GM12878 (cell line): ENCODE results near the gene AHNAK. TPM values are rescaled to one million over a fixed set of nuclear protein-coding genes. Genes with fewer than 3 reads are reported as not detected.

ENCODE experiments used
- ATAC-seq: fragments of 200-7000 bp; cut with Tn5 transposase; 3 replicates; pipeline ENCODE4 v1.9.1; 2020; ENCODE audit warnings: mild to moderate bottlenecking, moderate library complexity
- BruUV-seq: library from RNA; stranded (reverse); fragments of 400-500 nt; replicated peaks from 2 replicates; lab custom pipeline; 2021; lab: Mats Ljungman, UMichigan
- CTCF ChIA-PET: fragments of 300-600 bp; sonication (Branson Sonifier 250); formaldehyde crosslinking; extraction: SDS; loops from one replicate; lab custom pipeline; 2021; ENCODE audit warnings: inconsistent platforms; lab: Yijun Ruan, JAX
- POLR2A ChIA-PET: fragments of 350-600 bp; formaldehyde crosslinking; extraction: SDS; loops from one replicate; lab custom pipeline; 2021; ENCODE audit warnings: inconsistent platforms; lab: Charles Lee
- RAD21 ChIA-PET: fragments of 300-600 bp; sonication (Branson Sonifier 250); formaldehyde crosslinking; loops from one replicate; lab custom pipeline; 2023; ENCODE audit warnings: antibody characterized with exemption; ENCODE audit not compliant: unreplicated experiment; lab: Charles Lee
- SMC1A ChIA-PET: fragments of 300-600 bp; sonication (Branson Sonifier 250); formaldehyde crosslinking; loops from one replicate; lab custom pipeline; 2023; ENCODE audit not compliant: unreplicated experiment, uncharacterized antibody; lab: Charles Lee
- DNase-seq: peaks from one replicate; pipeline ENCODE4 v3.0.0-alpha.2; 2011; ENCODE audit warnings: low read depth, low spot score
- FAIRE-seq: peaks from 3 replicates; lab custom pipeline; 2011; peaks lifted over from hg19 to GRCh38; lab: Jason Lieb, UNC
- H2AFZ ChIP-seq: 2 replicates; pipeline ENCODE4 v1.6.0; 2011; ENCODE audit warnings: low read depth, low read length, control low read depth; ENCODE audit not compliant: control insufficient read depth
- H3K27ac ChIP-seq: 2 replicates; pipeline ENCODE4 v1.5.1; 2011; ENCODE audit warnings: control low read depth; ENCODE audit not compliant: control insufficient read depth, insufficient read depth
- H3K27me3 ChIP-seq, 2 experiments: replicated peaks in 1 of 2; 2 replicates each; pipeline versions ENCODE4 v1.6.0 to v1.6.1; 2011; ENCODE audit warnings: low read length in 1 of 2; ENCODE audit not compliant: control insufficient read depth in 2 of 2, insufficient read depth in 2 of 2
- H3K36me3 ChIP-seq, 2 experiments: 2 replicates each; pipeline ENCODE4 v1.5.1; 2011; ENCODE audit warnings: low read length in 1 of 2; ENCODE audit not compliant: control insufficient read depth in 2 of 2, insufficient read depth in 2 of 2
- H3K4me1 ChIP-seq: 2 replicates; pipeline ENCODE4 v1.6.1; 2011; ENCODE audit warnings: mild to moderate bottlenecking, low read length, moderate library complexity, mixed read lengths; ENCODE audit not compliant: control insufficient read depth, insufficient read depth
- H3K4me2 ChIP-seq: 2 replicates; pipeline ENCODE4 v1.6.0; 2011; ENCODE audit warnings: control low read depth; ENCODE audit not compliant: control insufficient read depth, insufficient read depth
- H3K4me3 ChIP-seq: fragments of 200-600 bp; sonication (generic); 2 replicates; pipeline ENCODE4 v1.5.1; 2016
- H3K79me2 ChIP-seq: 2 replicates; pipeline ENCODE4 v1.6.0; 2011; ENCODE audit warnings: low read length; ENCODE audit not compliant: control insufficient read depth, insufficient read depth
- H3K9ac ChIP-seq: 2 replicates; pipeline ENCODE4 v1.8.0; 2011; ENCODE audit warnings: low read length, control low read depth, mixed read lengths; ENCODE audit not compliant: control insufficient read depth, insufficient read depth
- H3K9me3 ChIP-seq: replicated peaks from 3 replicates; pipeline ENCODE4 v1.5.1; 2011; ENCODE audit warnings: mild to moderate bottlenecking, low read length; ENCODE audit not compliant: control insufficient read depth, insufficient read depth
- H4K20me1 ChIP-seq: 2 replicates; pipeline ENCODE4 v1.6.0; 2011; ENCODE audit not compliant: control insufficient read depth, insufficient read depth
- CHD1 ChIP-seq: IDR thresholded peaks from 2 replicates; pipeline ENCODE4 v1.6.1; 2012; ENCODE audit warnings: low read depth, low read length, improper control_type of control experiment
- CHD4 ChIP-seq: fragments of 200-600 bp; sonication (generic); IDR thresholded peaks from 2 replicates; pipeline ENCODE4 v1.6.1; 2016; ENCODE audit warnings: mild to moderate bottlenecking
- IRF4 ChIP-seq: IDR thresholded peaks from 2 replicates; pipeline ENCODE4 v1.6.1; 2011; ENCODE audit warnings: low read depth, low read length
- NFYA ChIP-seq: IDR thresholded peaks from 2 replicates; pipeline ENCODE4 v1.6.1; 2011; ENCODE audit warnings: low read depth, mild to moderate bottlenecking, low read length, improper control_type of control experiment, borderline replicate concordance
- POLR2AphosphoS5 ChIP-seq: IDR thresholded peaks from 2 replicates; pipeline ENCODE4 v1.6.1; 2011; ENCODE audit warnings: mild to moderate bottlenecking, low read length, inconsistent platforms
- RB1 ChIP-seq: fragments of 450-650 bp; formaldehyde crosslinking; IDR thresholded peaks from 2 replicates; pipeline ENCODE4 v1.6.1; 2017; ENCODE audit warnings: mild to moderate bottlenecking, borderline replicate concordance
- SP1 ChIP-seq: IDR thresholded peaks from one replicate; pipeline ENCODE4 v1.6.1; 2011; ENCODE audit warnings: low read depth, low read length
- YBX1 ChIP-seq: fragments of 450-650 bp; IDR thresholded peaks from 2 replicates; pipeline ENCODE4 v1.6.1; 2016; ENCODE audit warnings: antibody characterized with exemption
- ZSCAN29 ChIP-seq: fragments of 450-650 bp; IDR thresholded peaks from 2 replicates; pipeline ENCODE4 v1.6.1; 2017; ENCODE audit warnings: mild to moderate bottlenecking, moderate library complexity
- WGBS: methylation state at CpG from one replicate; pipeline ENCODE4 v1.1.6; 2016; ENCODE audit warnings: low lambda C conversion rate; ENCODE audit not compliant: insufficient replicate concordance, insufficient coverage; ENCODE audit errors: missing lambda C conversion rate; 5-methylcytosine and 5-hydroxymethylcytosine counted together
- in situ Hi-C: fragments of 300-500 bp; cut with MboI; formaldehyde crosslinking; loops from 9 replicates; pipeline ENCODE4 v1.14.3; 2018; ENCODE audit warnings: mixed read lengths
- intact Hi-C: fragments of 100-400 bp; cut with micrococcal nuclease; formaldehyde crosslinking; loops from one replicate; pipeline ENCODE4 v1.14.2; 2022; ENCODE audit not compliant: unreplicated experiment
- polyA plus RNA-seq, 11 experiments: library from polyadenylated mRNA; depleted of rRNA in 4 of 11; unstranded in 6 of 11; stranded (reverse) in 5 of 11; fragments of >200 nt; fragmentation: Nextera tagmentation in 4 of 11; fragmentation: Illumina TruSeq in 1 of 11; extraction: Ambion mirVana in 4 of 11; extraction: Trizol in 1 of 11; gene quantifications; 1 replicate in 1 of 11; 2 replicates in 10 of 11; pipeline versions ENCODE4 v1.2.1 to v1.2.3, GENCODE V29; 2011 to 2016; ENCODE audit warnings: inconsistent platforms in 2 of 11, missing spikeins in 2 of 11, low read depth in 1 of 11
- total RNA-seq, 4 experiments: library from RNA; depleted of rRNA in 3 of 4; stranded (reverse); fragments of >200 nt in 3 of 4; fragmentation: Illumina TruSeq in 1 of 4; extraction: Trizol in 1 of 4; gene quantifications; 2 replicates each; pipeline versions ENCODE4 v1.2.1 to v1.2.3, GENCODE V29; 2013 to 2021
- TF ChIP-seq, protein P1 (sequence below): fragments of 450-650 bp; IDR thresholded peaks from 2 replicates; pipeline ENCODE4 v1.6.1; 2017; ENCODE audit warnings: borderline replicate concordance
- TF ChIP-seq, protein P2 (sequence below), 3 experiments: IDR thresholded peaks in 2 of 3; conservative IDR thresholded peaks in 1 of 3; 2 replicates each; pipeline ENCODE4 v1.5.1; 2011; ENCODE audit warnings: low read depth in 3 of 3, low read length in 3 of 3, mild to moderate bottlenecking in 3 of 3, control low read depth in 2 of 3, moderate library complexity in 2 of 3, inconsistent platforms in 1 of 3, mixed read lengths in 1 of 3; ENCODE audit not compliant: control insufficient read depth in 2 of 3, insufficient read depth in 1 of 3; ENCODE audit errors: extremely low read depth in 1 of 3

AHNAK gene
- total and polyA plus RNA-seq, 10 of the 15 experiments (the other 5 are each of a cell fraction or from before 2014, with no cell fraction given) = 0.76 to 90.3 (median 19.4) TPM

DNA sequence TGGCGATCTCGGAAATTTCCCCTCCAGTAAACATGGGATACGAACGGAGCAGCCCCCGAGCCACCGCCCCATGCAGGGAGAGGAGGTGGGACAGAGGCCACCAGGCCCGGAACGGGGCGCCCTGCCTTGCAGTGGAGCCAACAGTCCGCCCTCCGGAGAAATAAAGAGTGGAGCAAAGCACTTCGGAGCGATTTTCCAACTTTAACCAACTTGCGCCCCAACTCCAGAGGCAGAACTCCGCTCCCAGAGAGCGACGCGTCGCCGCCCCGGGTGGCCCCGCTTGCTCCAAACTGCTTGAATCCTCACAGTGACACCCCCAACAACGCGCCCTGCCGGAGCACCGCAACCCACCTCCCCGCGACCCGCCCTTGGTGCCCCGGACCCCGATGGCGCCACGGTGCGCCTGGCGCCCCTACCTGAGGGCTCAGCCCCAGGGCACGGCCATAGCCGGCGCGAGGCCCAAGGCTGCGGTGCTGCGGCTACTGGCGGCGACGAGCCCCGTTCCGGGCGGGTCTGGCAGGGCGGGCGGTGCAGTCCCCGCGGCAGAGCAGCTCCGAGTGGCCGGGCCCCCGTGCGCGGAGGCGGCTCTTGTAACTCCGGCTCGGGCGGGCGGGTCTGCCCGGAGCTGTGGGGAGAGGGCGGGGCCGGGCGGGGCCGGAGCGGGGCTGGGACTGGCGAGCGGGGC lies at the start of gene AHNAK (continued):
- TF ChIP-seq CHD4 (no peak), IRF4 (no peak), RB1 (0 out of 2 replicates have a peak, but pooled peaks have one; percentile 38), CHD1 (no peak), SP1 (no peak)

DNA sequence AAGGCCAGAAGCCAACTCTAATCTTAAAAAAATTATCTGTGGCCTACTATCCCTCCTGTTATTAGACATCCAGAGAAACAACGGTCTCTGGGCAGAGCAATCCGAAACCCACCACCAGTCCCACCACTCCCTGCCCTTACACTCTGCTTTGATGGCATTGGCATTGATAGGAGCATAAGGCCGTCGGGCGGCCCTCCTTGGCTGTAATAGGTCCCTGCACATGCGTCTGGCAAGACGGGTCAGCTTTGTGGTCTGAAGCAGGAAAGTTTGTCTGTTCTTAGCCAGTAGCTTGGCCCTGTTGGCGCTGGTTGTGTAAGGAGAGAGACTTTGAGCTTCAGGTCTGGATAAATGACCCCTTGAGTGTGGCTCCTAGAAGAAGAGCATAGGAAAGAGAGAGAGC lies 48.5 kb upstream of the AHNAK start:
- Histone ChIP-seq H3K27me3 (no peaks in the 10 kb centered on the region), H3K9ac (no peak overlapping the region), H3K79me2 (peaks cover 38% of the 10 kb centered on the region), H3K27ac (no peak overlapping the region), H3K4me2 (no peak overlapping the region), H3K36me3 (peaks cover 37 to 54% of the 10 kb centered on the region in 2 experiments), H3K4me1 (peaks cover 26% of the 10 kb centered on the region), H3K9me3 (no peaks in the 10 kb centered on the region), H3K4me3 (no peak overlapping the region), H2AFZ (no peak overlapping the region), H4K20me1 (no peaks in the 10 kb centered on the region; the same call in 1 of the 2 replicates)
- intact Hi-C loops (loop anchor here (10.0 kb wide), 1 partner anchor 240 kb away; the partner anchor contains the start of genes STX5, TEX54 and WDR74), in situ Hi-C loops (no loop called here)
- ChIA-PET RAD21 (interaction anchor here (1.2 to 1.5 kb wide), 2 partner anchors 16 to 27 kb away, joined by 3 to 4 read pairs; partner anchors contain the start of gene B3GAT3), POLR2A (interaction anchor here (1.1 kb wide), 1 partner anchor 72 kb away, joined by 3 read pairs; no protein-coding TSS in a partner anchor), CTCF (interaction anchor here (0.9 to 5.5 kb wide), 5 partner anchors 26 to 99 kb away, joined by 3 to 48 read pairs (median 4); no protein-coding TSS in a partner anchor), SMC1A (interaction anchor here (1.4 to 2.9 kb wide), 3 partner anchors 26 to 176 kb away, joined by 3 to 11 read pairs (median 7); partner anchors contain the start of genes B3GAT3 and TAF6L)
- TF ChIP-seq, protein P1, sequence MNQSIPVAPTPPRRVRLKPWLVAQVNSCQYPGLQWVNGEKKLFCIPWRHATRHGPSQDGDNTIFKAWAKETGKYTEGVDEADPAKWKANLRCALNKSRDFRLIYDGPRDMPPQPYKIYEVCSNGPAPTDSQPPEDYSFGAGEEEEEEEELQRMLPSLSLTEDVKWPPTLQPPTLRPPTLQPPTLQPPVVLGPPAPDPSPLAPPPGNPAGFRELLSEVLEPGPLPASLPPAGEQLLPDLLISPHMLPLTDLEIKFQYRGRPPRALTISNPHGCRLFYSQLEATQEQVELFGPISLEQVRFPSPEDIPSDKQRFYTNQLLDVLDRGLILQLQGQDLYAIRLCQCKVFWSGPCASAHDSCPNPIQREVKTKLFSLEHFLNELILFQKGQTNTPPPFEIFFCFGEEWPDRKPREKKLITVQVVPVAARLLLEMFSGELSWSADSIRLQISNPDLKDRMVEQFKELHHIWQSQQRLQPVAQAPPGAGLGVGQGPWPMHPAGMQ = no peak
- TF ChIP-seq POLR2AphosphoS5 = 0 out of 2 replicates have a peak, but pooled peaks have one; percentile 38
- no peak for TF ChIP-seq ZSCAN29
- TF ChIP-seq NFYA = no peak
- TF ChIP-seq YBX1 = no peak
- TF ChIP-seq, protein P2, sequence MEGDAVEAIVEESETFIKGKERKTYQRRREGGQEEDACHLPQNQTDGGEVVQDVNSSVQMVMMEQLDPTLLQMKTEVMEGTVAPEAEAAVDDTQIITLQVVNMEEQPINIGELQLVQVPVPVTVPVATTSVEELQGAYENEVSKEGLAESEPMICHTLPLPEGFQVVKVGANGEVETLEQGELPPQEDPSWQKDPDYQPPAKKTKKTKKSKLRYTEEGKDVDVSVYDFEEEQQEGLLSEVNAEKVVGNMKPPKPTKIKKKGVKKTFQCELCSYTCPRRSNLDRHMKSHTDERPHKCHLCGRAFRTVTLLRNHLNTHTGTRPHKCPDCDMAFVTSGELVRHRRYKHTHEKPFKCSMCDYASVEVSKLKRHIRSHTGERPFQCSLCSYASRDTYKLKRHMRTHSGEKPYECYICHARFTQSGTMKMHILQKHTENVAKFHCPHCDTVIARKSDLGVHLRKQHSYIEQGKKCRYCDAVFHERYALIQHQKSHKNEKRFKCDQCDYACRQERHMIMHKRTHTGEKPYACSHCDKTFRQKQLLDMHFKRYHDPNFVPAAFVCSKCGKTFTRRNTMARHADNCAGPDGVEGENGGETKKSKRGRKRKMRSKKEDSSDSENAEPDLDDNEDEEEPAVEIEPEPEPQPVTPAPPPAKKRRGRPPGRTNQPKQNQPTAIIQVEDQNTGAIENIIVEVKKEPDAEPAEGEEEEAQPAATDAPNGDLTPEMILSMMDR (IDR thresholded peaks at IDR 0.05 in 2 of 3, conservative IDR thresholded peaks at IDR 0.05 in 1 of 3; ENCODE audit: control insufficient read depth in 2 of 3, extremely low read depth in 1 of 3, insufficient read depth in 1 of 3, low read depth in 3 of 3, low read length in 3 of 3) = no peak
- 96% methylated on average over 8 of the region's 8 CpGs for WGBS
- DNase-seq (no peak), ATAC-seq (no peak), FAIRE-seq (no peak)
- no TSS peak for BruUV-seq
